ENCODE measurements around the gene PARP14.

PARP14 gene

GRCh38 chr3:122714273-122714672 lies 33.6 kb downstream of the PARP14 start:
- FAIRE-seq = no peak
- no peak for DNase-seq (ENCODE audit: insufficient read length, low spot score)
- no peak for TF ChIP-seq CTCF (IDR thresholded peaks at IDR 0.05; ENCODE audit: insufficient read depth, missing control alignments)

GRCh38 chr3:122716667-122717066 lies 36.0 kb downstream of the PARP14 start:
- FAIRE-seq = no peak
- DNase-seq (ENCODE audit: insufficient read length, low spot score) = no peak
- TF ChIP-seq CTCF (IDR thresholded peaks at IDR 0.05; ENCODE audit: insufficient read depth, missing control alignments) = no peak

- DNase-seq (ENCODE audit: insufficient read length, low spot score) (no peak), FAIRE-seq (no peak)
- no peak for TF ChIP-seq CTCF (IDR thresholded peaks at IDR 0.05; ENCODE audit: insufficient read depth, missing control alignments)
Measured at GRCh38 chr3:122719273-122719921, 38.8 kb downstream of the PARP14 start.

GRCh38 chr3:122725106-122725505 lies 44.5 kb downstream of the PARP14 start:
- no peak for TF ChIP-seq CTCF (IDR thresholded peaks at IDR 0.05; ENCODE audit: insufficient read depth, missing control alignments)
- FAIRE-seq (no peak), DNase-seq (ENCODE audit: insufficient read length, low spot score) (no peak)

GRCh38 chr3:122727294-122727693 lies 46.7 kb downstream of the PARP14 start:
- no peak for TF ChIP-seq CTCF (IDR thresholded peaks at IDR 0.05; ENCODE audit: insufficient read depth, missing control alignments)
- DNase-seq (ENCODE audit: insufficient read length, low spot score) (no peak), FAIRE-seq (no peak)

GRCh38 chr3:122727766-122728165 lies 47.1 kb downstream of the PARP14 start:
- FAIRE-seq (no peak), DNase-seq (ENCODE audit: insufficient read length, low spot score) (no peak)
- TF ChIP-seq CTCF (IDR thresholded peaks at IDR 0.05; ENCODE audit: insufficient read depth, missing control alignments) = no peak

- DNase-seq (ENCODE audit: insufficient read length, low spot score) = no peak
- TF ChIP-seq CTCF (IDR thresholded peaks at IDR 0.05; ENCODE audit: insufficient read depth, missing control alignments) = no peak
- no peak for FAIRE-seq
Measured at GRCh38 chr3:122728186-122728585, 47.5 kb downstream of the PARP14 start.
